ENCODE measurements around the gene HIVEP3.

HIVEP3 gene

DNA sequence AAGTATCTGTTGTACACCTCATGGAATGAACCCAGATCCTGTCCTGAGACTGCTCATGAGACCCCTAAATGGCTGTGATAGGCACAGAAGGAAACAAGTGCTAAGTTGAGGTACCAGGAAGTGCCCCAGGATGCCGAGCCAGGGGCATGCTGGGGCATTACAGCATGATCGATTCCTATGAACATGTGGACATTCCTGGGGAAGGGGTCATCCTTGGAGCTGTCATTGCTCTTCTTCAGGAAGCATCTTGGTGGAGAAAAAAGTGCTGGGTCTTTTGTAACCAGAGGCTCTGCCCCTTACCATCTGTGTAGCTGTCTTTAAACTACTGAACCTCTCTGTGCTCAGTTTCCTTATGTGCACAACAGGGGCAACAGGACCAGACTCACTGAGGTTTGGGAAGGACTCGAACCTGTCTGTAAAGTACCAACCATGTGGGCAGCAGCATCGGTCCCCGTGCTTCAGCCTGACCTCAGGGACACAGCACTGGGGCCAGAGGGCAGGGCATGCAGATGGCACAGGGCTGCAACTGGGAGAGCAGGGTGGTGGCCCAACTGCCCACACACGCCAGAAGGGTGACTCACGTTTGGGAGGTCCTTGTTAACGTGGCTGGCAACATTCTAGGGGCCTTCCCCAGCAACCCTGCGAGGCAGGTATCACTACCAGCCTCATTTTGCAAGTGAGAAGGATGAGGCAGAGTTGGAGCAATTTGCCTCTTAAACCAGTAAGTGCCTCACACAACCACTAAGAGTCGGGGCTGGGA lies 291.9 kb downstream of the HIVEP3 start:
- no peaks in the 10 kb centered on the region for H3K27me3 ChIP-seq (ENCODE audit: insufficient read depth, poor library complexity, severe bottlenecking)
- no peak for DNase-seq (ENCODE audit: low read depth in 1 of 2, low spot score in 1 of 2)
- TF ChIP-seq SPI1 (IDR thresholded peaks at IDR 0.05; ENCODE audit: borderline replicate concordance, low read depth), result no peak
- TF ChIP-seq POLR2AphosphoS5 (IDR thresholded peaks at IDR 0.05; ENCODE audit: low read depth), result no peak
- no peak for TF ChIP-seq REST (IDR thresholded peaks at IDR 0.05; ENCODE audit: insufficient replicate concordance, low read depth)
- no peak for TF ChIP-seq CTCF (IDR thresholded peaks at IDR 0.05; ENCODE audit: insufficient read depth, low read length)
- no peak for TF ChIP-seq GABPA (IDR thresholded peaks at IDR 0.05; ENCODE audit: low read depth)

GRCh38 chr1:41626146-41626545 lies 292.6 kb downstream of the HIVEP3 start:
- no peak for TF ChIP-seq POLR2AphosphoS5 (IDR thresholded peaks at IDR 0.05; ENCODE audit: low read depth)
- Histone ChIP-seq H3K27ac (replicated peaks) (no peak overlapping the region), H3K27me3 (ENCODE audit: insufficient read depth, poor library complexity, severe bottlenecking) (no peaks in the 10 kb centered on the region), H3K4me3 (replicated peaks; ENCODE audit: insufficient read depth, low read length) (no peak overlapping the region)
- DNase-seq (ENCODE audit: low read depth in 1 of 2, low spot score in 1 of 2), result no peak

More for the DNA sequence above, 291.9 kb downstream of the HIVEP3 start:
- H3K4me3 ChIP-seq (replicated peaks; ENCODE audit: insufficient read depth, low read length), result no peak overlapping the region
- no peak overlapping the region for H3K27ac ChIP-seq (replicated peaks)

DNA sequence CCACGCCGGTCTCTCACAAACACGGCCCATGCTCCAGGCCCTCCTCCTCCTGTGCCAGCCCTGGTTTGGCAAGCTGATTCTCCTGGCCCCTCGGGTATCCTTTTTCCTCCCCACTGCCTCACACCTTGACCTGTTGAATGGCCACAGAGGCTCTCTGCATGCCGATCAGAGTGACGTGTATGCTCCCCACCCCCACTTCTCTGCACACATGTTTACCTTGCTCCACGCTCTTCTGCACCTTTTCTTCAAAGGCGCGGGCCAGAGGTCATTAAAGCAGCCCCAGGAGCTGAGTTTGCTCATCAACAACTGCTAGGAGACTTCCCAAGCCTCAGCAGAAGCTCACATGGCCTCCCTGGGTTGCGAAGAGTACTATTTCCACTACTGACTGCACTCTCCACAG lies 295.0 kb downstream of the HIVEP3 start:
- H3K27me3 ChIP-seq (ENCODE audit: insufficient read depth, poor library complexity, severe bottlenecking), result no peaks in the 10 kb centered on the region
- H3K4me3 ChIP-seq (replicated peaks; ENCODE audit: insufficient read depth, low read length), result no peak overlapping the region
- TF ChIP-seq CTCF (IDR thresholded peaks at IDR 0.05; ENCODE audit: insufficient read depth, low read length) (no peak), SPI1 (IDR thresholded peaks at IDR 0.05; ENCODE audit: borderline replicate concordance, low read depth) (no peak)
- H3K27ac ChIP-seq (replicated peaks), result no peak overlapping the region
- no peak for DNase-seq (ENCODE audit: low read depth in 1 of 2, low spot score in 1 of 2)

DNA sequence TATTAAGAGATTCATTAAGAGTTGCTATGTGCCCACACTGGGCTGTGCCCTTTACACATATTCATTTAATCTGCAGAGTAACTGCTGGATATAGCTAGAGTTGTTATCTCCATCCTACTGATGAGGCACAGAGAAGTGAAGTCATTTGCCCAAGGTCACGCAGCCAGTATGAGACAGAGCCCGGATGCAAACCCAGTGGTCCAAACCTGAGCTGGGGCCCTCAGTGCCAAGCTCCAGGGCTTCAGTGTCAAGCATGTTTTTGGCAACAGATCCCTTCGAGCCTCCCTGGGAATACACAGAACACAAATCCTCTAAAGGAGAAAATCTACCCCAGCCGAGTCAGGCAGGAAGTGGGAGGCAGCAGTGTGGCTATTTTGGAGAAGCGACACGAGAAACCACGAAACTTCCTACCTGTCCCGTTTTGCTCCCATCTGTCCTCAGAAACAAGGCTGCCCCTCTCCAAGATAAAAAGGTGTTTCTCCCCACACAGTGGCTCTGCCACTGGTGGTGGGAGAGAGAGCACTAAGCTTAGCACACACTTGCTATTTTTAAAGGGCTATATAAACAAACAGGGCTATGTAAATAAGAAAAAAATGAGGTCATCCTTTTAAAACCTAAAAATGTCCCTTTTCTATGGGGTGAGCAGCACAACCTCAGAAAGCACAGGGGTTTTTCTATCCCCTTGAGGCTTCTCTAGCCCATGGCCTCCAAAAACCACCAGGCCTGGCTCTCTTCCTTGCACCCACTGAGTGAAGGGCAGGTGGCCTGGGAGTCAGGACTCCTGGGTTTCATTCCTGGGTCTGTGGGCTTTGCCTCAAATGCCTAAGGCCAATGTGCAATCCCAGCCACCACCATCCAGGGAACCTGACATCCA lies 295.6 kb downstream of the HIVEP3 start:
- TF ChIP-seq POLR2AphosphoS5 (IDR thresholded peaks at IDR 0.05; ENCODE audit: low read depth) (no peak), SPI1 (IDR thresholded peaks at IDR 0.05; ENCODE audit: borderline replicate concordance, low read depth) (peak; percentile 37; the same call in 1 of the 2 replicates), REST (IDR thresholded peaks at IDR 0.05; ENCODE audit: insufficient replicate concordance, low read depth) (no peak), CTCF (IDR thresholded peaks at IDR 0.05; ENCODE audit: insufficient read depth, low read length) (no peak), GABPA (IDR thresholded peaks at IDR 0.05; ENCODE audit: low read depth) (no peak)
- Histone ChIP-seq H3K27me3 (ENCODE audit: insufficient read depth, poor library complexity, severe bottlenecking) (no peaks in the 10 kb centered on the region), H3K27ac (replicated peaks) (no peak overlapping the region), H3K4me3 (replicated peaks; ENCODE audit: insufficient read depth, low read length) (no peak overlapping the region)
- no peak for DNase-seq (ENCODE audit: low read depth in 1 of 2, low spot score in 1 of 2)
